ENCODE data around the gene TGIF2. TPM values are rescaled to one million over a fixed set of nuclear protein-coding genes. Genes with fewer than 3 reads are reported as not detected.
A peak's percentile ranks its signal among the peaks of the same experiment; 100 is the strongest.

TGIF2 gene
- total RNA-seq, 1 experiment from 2014 or later, result 46.9 TPM

DNA sequence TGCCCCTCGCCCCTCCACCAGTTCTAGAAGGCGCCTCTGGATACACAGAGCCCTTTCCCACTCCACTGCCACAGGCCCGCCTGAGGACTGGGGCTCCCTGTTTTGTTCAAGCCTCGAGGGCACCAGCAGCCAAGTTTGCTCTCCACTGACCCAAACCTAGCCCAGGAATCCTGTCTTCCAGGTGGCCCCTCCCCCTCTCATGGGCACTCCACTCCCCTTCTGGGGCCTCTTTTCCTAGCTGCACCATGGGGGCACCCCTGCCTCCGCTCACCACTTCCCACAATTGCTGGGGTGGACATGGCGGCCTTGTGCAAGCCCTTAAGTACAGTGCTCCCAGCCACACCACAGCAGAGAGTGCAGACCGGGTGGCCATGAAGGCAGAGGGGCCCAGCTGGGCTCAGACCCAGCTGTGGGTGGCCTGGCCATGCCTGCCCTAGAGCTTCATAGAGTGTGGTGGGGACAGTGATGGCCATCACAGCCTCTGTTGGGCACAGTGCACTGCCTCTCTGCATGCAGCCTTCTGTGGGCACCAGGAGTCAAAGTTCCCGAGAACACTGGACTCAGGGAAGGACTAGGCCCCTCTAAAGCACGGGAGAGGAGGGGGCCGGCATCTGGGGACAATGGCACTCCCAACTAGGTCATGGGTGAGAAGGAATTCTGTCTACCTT lies 30.7 kb upstream of the TGIF2 start:
- Histone ChIP-seq H3K4me3 (ENCODE audit: insufficient read depth, low read depth, low read length) (peak overlapping the region; percentile 77; the same call in 1 of the 2 replicates), H3K27me3 (ENCODE audit: control insufficient read depth, insufficient read depth, low read length) (no peaks in the 10 kb centered on the region), H3K36me3 (replicated peaks; ENCODE audit: control insufficient read depth, insufficient read depth, low read length) (peaks cover 14% of the 10 kb centered on the region)
- DNase-seq, result peak; percentile 31

DNA sequence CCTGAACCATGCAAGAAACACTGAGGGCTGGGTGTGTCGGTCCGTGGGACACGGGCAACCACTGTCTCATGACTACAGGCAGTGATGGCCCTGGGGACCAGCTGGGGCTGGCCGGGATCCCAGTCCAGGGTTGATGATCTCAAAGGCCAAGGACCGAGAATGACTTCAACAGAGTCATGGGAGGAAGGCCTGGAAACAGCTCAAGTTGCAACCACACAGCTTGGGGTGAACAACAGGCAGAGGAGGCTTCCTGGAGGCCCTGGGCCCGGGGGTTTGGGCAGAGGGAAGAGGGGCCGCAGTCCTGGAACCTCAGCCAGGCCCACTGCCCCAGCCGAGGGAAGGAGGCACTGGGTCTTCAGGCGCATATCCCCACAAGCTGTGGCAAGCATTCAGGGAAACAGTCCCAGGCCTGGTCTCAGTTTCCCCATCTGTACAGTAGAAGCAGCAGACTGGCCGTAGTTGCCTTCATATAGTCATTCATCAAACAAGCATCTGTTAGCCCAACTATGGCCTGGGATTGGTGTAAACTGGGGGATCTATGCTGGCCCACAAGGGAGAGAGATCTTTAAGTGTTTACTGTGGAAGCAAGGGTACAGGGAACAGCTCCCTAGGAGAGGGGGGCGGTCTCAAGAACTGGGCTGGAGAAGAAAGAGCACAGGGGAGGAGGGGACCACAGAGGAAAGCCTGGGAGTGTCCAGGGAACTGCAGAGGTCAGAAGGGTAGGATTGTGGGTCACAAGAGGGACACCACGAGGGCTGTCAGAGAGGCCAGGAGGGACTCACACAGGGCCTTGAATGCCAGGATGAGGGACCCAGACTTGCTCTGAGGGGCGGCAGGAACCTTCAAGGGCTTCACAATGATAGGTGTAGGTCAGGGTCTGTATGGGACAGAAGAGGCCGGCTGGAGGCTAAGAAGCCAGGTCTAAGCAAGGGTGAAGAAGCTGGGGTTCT lies 29.9 kb upstream of the TGIF2 start:
- DNase-seq, result peak; percentile 32
- H3K36me3 ChIP-seq (replicated peaks; ENCODE audit: control insufficient read depth, insufficient read depth, low read length), result peaks cover 14% of the 10 kb centered on the region
- no peak overlapping the region for H3K4me3 ChIP-seq (ENCODE audit: insufficient read depth, low read depth, low read length)
- H3K27me3 ChIP-seq (ENCODE audit: control insufficient read depth, insufficient read depth, low read length), result no peaks in the 10 kb centered on the region

DNA sequence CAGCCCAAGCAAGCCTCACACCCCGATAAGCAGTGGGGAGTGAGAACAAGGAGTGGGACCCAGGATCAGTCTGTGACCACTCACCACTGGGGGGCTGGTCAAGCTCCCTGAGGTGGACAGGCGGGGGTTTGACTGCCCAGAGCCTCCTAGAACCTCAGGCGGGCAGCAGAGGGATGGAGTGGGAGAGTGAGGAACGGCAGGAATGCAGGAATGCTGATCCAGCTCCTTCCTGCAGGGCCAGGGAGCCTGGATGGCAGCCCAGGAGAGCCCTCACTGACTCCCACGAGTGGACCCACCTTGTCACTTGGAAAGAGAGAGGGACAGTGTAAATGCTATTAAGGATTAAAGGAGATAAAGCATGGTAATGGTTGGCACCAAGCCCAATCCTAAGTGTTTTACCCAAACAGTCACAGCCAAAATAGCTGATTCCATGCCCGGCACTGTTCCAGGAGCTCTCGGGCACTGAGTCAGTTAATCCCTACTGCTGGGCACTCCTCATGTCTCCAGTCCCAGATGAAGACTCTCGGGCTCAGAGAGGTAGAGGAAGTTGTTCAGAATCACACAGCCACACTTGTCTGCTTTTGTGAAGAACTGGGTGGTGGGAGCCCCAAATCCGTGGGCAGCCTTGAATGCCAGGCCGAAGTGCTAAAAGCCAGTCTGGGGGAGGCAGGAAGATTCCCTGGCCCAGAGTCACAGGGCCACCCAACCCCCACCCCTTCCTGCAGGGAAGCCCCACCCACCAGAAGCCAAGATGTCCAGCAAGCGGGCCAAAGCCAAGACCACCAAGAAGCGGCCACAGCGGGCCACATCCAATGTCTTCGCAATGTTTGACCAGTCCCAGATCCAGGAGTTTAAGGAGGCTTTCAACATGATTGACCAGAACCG lies 29.0 kb upstream of the TGIF2 start:
- Histone ChIP-seq H3K27me3 (ENCODE audit: control insufficient read depth, insufficient read depth, low read length) (no peaks in the 10 kb centered on the region), H3K4me3 (ENCODE audit: insufficient read depth, low read depth, low read length) (no peak overlapping the region), H3K36me3 (replicated peaks; ENCODE audit: control insufficient read depth, insufficient read depth, low read length) (peaks cover 18% of the 10 kb centered on the region)
- peak; percentile 38 for DNase-seq

DNA sequence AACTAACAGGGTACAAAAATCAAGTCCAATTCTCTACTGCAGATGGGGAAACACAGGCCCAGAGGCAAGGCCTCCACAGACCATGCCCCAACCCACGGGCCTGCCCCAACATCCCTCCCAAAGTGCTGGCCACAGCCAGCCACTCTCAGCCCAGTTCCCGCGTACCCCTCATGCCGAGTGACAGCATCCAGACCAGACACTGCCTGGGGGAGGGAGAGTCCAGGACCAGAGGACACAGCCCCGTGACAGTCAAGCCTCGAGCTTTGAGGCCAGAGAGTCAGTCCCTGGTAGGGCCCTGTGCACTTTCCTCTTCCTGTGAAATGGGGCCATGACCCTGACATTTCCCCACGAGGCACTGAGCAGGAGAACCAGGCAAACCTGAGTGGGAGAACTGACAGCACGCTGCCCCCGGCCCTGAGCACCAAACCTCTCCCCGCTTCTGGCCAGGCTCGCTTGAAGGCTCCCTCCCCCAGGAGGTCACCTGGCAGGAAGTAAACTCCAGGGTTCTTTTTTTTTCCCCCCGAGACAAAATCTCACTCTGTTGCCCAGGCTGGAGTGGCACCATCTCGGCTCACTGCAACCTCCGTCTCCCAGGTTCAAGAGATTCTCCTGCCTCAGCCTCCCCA lies 27.2 kb upstream of the TGIF2 start:
- H3K4me3 ChIP-seq (ENCODE audit: insufficient read depth, low read depth, low read length), result no peak overlapping the region
- H3K36me3 ChIP-seq (replicated peaks; ENCODE audit: control insufficient read depth, insufficient read depth, low read length), result peaks cover 18% of the 10 kb centered on the region
- DNase-seq, result no peak
- no peaks in the 10 kb centered on the region for H3K27me3 ChIP-seq (ENCODE audit: control insufficient read depth, insufficient read depth, low read length)

DNA sequence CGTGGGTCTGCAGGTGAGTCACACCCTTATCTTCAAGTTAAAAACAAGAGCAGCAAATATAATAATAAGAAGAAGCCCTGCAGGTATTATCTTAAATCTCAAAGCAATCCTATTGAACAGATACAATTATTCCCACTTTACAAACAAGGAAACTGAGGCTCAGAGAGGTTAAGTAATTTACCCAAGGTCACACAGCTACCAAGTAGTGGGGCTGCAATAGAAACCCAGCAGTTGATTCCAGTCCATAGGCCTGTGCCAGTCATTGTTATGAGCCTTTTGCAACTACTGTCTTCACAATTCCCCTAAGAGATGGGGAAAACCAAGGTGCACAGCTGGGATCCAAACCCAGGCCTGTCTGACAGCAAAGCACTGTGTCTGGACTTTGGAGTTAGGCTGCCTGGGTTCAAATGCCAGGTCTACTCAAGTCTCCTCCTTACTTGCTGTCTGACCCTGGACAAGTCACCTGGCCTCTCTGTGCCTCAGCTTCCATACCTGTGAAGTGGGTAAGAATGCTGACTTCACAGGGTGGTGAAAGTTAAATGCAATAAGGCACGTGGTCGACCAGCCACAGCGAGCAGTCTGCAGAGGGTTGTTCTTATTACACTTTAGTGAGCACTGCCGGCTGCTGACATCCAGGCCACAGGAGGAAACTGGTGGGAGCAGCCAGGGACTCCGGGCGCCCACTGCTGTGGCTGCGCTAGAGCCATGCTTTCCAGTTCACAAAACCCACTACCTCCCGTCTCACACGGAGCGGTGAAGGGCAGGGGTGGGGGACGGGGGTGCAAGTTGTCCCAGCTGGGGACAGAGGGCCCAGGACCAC lies 26.0 kb upstream of the TGIF2 start:
- DNase-seq, result no peak
- Histone ChIP-seq H3K4me3 (ENCODE audit: insufficient read depth, low read depth, low read length) (no peak overlapping the region), H3K36me3 (replicated peaks; ENCODE audit: control insufficient read depth, insufficient read depth, low read length) (peaks cover 18% of the 10 kb centered on the region), H3K27me3 (ENCODE audit: control insufficient read depth, insufficient read depth, low read length) (no peaks in the 10 kb centered on the region)

DNA sequence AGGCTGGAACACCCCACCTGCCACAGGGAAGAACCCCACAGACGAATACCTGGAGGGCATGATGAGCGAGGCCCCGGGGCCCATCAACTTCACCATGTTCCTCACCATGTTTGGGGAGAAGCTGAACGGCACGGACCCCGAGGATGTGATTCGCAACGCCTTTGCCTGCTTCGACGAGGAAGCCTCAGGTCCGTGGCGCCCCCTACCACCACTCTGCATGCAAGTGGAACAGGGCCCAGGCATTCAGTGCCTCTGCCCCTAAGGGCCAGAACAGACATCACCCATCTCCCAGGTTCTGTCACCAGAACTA lies 25.4 kb upstream of the TGIF2 start:
- H3K4me3 ChIP-seq (ENCODE audit: insufficient read depth, low read depth, low read length), result no peak overlapping the region
- DNase-seq, result peak; percentile 85
- peaks cover 18% of the 10 kb centered on the region for H3K36me3 ChIP-seq (replicated peaks; ENCODE audit: control insufficient read depth, insufficient read depth, low read length)
- H3K27me3 ChIP-seq (ENCODE audit: control insufficient read depth, insufficient read depth, low read length), result no peaks in the 10 kb centered on the region

DNA sequence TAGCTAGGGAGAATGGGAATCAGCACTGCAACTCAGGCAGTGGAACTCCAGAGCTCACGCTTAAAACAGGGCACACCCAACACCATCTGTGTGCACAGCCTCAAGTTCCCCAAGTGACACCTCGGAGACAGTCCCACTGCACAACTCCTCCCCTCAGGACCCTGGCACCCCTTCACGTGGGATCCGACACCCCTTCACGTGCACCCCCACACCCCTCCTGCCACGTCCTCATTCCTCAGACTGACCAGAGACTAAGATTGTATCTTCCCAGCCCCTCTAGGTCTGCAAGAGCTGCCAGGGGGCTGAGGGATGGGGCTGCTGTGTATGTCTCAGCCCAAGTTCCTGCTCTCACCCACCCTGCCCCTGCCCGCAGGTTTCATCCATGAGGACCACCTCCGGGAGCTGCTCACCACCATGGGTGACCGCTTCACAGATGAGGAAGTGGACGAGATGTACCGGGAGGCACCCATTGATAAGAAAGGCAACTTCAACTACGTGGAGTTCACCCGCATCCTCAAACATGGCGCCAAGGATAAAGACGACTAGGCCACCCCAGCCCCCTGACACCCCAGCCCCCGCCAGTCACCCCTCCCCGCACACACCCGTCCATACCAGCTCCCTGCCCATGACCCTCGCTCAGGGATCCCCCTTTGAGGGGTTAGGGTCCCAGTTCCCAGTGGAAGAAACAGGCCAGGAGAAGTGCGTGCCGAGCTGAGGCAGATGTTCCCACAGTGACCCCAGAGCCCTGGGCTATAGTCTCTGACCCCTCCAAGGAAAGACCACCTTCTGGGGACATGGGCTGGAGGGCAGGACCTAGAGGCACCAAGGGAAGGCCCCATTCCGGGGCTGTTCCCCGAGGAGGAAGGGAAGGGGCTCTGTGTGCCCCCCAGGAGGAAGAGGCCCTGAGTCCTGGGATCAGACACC lies 24.4 kb upstream of the TGIF2 start:
- no peaks in the 10 kb centered on the region for H3K27me3 ChIP-seq (ENCODE audit: control insufficient read depth, insufficient read depth, low read length)
- H3K36me3 ChIP-seq (replicated peaks; ENCODE audit: control insufficient read depth, insufficient read depth, low read length), result peaks cover 18% of the 10 kb centered on the region
- no peak overlapping the region for H3K4me3 ChIP-seq (ENCODE audit: insufficient read depth, low read depth, low read length)
- peak; percentile 35 for DNase-seq

DNA sequence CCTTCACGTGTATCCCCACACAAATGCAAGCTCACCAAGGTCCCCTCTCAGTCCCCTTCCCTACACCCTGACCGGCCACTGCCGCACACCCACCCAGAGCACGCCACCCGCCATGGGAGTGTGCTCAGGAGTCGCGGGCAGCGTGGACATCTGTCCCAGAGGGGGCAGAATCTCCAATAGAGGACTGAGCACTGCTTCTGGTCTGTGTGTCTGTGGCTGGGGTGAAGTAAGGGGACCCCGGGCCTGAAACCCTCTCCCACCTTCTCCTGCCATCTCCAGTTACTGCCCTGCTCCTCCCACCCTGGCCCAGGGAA lies 23.8 kb upstream of the TGIF2 start:
- Histone ChIP-seq H3K4me3 (ENCODE audit: insufficient read depth, low read depth, low read length) (no peak overlapping the region), H3K27me3 (ENCODE audit: control insufficient read depth, insufficient read depth, low read length) (no peaks in the 10 kb centered on the region), H3K36me3 (replicated peaks; ENCODE audit: control insufficient read depth, insufficient read depth, low read length) (peaks cover 18% of the 10 kb centered on the region)
- DNase-seq, result no peak

DNA sequence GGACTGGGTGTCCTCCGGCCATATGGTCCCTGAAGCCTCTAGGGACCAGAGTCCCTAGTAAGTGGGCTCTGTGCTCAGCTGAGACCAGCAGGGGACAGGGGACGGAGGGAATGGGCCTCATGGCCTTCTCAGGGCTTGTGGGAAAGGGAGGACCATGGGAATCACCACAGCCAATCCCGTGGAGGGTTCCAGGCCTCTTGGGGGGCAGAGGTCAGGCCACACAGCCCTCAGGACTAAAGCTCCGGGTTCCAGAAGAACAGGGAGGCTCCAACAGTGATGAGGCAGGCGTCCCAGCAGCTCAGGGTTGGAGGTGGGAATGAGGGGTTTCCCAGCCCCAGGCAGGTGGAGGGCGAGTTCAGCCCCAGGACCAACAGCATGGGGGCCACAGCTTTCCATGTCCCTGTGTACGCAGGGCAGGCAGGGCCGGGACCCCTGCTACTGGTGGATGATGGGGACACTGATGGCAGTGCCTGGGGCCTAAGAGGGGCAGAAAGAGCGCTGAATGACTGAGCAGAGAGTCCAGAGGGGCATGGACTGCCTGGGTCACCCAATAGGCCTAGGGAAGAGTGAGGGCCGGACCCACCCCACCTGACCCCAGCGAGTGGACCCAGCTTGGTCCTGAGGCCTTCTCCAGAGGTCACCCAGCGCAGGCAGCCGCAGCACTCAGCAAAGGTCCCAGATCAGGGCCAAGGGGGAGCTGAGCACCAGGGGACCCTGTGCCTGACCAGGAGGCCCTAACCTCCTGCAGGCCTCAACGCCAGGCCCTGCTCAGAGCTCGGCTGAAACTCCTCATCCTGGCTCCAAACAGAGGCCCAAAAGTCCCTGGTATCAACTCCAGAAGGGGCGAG lies 23.2 kb upstream of the TGIF2 start:
- Histone ChIP-seq H3K4me3 (ENCODE audit: insufficient read depth, low read depth, low read length) (no peak overlapping the region), H3K36me3 (replicated peaks; ENCODE audit: control insufficient read depth, insufficient read depth, low read length) (peaks cover 16% of the 10 kb centered on the region), H3K27me3 (ENCODE audit: control insufficient read depth, insufficient read depth, low read length) (no peaks in the 10 kb centered on the region)
- peak; percentile 48 for DNase-seq

DNA sequence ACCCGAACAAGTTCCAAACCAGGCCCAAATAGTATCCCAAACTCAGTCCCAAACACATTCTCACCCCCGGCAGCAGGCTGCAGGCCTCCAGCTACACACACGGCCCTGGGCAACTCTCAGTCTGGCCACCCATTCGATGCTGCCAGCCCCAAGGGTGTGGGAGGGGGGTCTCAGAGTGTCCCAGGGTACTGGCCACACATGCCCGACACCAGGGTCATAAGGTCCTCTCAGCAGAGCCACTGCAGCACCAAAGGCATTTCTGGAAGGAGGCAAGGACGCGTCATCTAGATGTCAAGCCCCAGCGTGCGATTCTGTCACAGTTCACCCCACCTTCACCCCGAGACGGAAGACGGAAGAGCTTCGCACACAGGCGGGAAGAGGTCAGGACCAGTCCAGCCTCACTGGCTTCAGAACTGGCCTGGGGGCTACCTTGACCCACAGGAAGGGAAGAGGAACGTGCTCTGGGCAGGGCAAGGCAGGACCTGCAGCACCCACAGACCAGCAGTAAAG lies 22.6 kb upstream of the TGIF2 start:
- H3K27me3 ChIP-seq (ENCODE audit: control insufficient read depth, insufficient read depth, low read length), result no peaks in the 10 kb centered on the region
- no peak for DNase-seq
- no peak overlapping the region for H3K4me3 ChIP-seq (ENCODE audit: insufficient read depth, low read depth, low read length)
- H3K36me3 ChIP-seq (replicated peaks; ENCODE audit: control insufficient read depth, insufficient read depth, low read length), result peaks cover 15% of the 10 kb centered on the region

DNA sequence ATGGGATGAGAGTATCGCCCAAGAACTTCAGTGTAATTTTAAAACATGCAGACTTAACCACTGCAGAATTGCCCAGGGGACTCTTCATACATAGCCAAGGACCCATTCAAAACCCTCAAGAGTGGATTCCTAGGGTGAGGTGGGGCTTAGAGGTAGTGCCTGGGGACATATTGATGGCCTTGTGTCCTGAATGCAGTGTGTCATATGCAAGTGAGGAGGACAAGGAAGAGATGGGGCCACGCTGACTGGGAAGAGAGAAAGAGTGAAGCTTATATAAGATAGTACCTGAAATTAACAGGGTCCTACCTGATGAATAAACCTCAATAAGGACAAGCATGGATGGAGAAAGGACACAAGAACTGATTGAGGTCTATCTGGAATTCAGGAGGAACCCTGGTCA lies 18.1 kb upstream of the TGIF2 start:
- no peaks in the 10 kb centered on the region for H3K36me3 ChIP-seq (replicated peaks; ENCODE audit: control insufficient read depth, insufficient read depth, low read length)
- H3K27me3 ChIP-seq (ENCODE audit: control insufficient read depth, insufficient read depth, low read length), result no peaks in the 10 kb centered on the region
- DNase-seq, result no peak
- H3K4me3 ChIP-seq (ENCODE audit: insufficient read depth, low read depth, low read length), result no peak overlapping the region

DNA sequence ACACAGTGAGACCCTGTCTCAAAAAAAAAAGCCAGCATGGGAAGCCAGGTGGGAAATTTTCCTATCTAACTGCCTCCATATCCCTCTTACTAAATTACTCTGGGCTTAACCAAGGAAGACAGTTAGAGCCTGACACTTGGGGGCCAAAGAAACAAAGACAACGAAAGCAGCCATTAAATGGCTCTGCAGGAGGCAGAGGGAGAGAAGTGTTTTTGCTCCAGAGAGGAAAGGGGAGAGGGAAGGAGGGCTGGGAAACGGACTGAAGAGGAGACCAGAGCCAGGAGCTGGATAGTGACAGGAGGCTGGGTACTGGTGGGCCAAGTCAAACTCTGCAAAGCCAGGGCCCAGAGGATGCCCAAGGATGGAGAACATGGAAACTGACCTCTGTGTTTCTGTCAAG lies 10.7 kb upstream of the TGIF2 start:
- H3K4me3 ChIP-seq (ENCODE audit: insufficient read depth, low read depth, low read length), result no peak overlapping the region
- DNase-seq, result peak; percentile 38
- no peaks in the 10 kb centered on the region for H3K27me3 ChIP-seq (ENCODE audit: control insufficient read depth, insufficient read depth, low read length)

More for the DNA sequence above, 10.7 kb upstream of the TGIF2 start:
- H3K36me3 ChIP-seq (replicated peaks; ENCODE audit: control insufficient read depth, insufficient read depth, low read length), result no peaks in the 10 kb centered on the region; the same call in 1 of the 2 replicates

Measured in H7 (cell line).